Activated naive CD8-positive, alpha-beta T cell treated with anti-CD3 and anti-CD28 coated beads, Interleukin-2, amount 50 U/mL, for 16 hours (primary cell): ENCODE data around the gene RYK.

Experiments
- DNase-seq: peaks from one replicate; pipeline ENCODE4 v3.0.0-alpha.2; 2020; ENCODE audit warnings: low read depth, low spot score

RYK gene

DNA sequence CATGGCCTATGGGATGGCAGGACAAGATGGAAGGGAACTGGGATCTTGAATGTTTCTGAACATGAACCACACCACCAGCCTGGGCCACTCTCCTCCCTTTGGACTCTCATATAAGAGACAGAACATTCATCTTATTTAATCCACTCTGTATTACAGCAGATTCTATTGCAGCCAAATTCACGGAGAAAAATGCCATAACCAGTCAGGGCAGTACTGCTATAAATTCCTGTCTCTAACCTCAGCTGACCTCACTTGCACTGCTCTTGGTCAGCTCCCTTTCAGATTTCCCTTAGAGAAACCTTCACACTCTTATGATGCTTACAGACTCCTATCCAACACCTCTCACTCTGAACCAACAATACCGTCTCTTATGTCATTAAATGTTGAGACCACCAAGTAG is 101.4 kb downstream of the RYK start:
- DNase-seq = no peak

DNA sequence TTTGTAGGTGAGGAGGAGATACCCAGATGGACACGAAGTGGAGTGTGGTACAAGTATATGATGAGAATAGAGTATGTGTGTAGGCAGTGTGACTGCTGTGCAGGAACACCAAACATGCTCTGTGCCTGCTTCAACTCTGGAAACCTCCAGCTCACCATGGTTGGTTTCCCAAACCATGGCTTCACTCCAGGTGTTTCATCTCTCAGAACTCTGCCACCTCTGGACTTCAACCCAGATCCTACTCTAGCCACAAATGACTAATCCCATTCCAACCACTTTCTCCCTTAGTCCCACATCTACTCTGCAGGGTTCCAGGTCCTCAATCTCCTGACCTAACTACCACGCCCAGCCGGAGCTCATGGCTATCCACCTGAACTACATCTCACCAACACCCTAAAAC is 102.1 kb downstream of the RYK start:
- no peak for DNase-seq

DNA sequence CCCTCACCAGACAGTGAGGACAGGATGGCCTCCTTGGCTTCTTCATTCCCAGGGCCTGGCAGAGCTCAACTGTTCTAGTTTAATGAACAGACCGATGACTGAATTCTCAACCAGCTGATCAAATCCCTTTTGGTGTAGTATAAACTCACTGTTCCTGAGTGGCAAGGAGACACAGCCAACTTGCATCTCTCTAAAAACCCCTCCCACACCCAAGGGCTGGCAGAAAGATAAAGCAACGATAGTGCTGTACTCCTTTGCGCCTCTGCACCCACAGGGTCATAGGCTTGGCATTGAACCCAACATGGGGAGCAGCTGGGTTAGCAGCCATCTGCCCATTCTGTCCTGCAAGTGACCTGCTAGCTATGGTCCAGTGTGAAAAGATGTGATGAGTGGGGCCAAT is 103.2 kb downstream of the RYK start:
- no peak for DNase-seq

DNA sequence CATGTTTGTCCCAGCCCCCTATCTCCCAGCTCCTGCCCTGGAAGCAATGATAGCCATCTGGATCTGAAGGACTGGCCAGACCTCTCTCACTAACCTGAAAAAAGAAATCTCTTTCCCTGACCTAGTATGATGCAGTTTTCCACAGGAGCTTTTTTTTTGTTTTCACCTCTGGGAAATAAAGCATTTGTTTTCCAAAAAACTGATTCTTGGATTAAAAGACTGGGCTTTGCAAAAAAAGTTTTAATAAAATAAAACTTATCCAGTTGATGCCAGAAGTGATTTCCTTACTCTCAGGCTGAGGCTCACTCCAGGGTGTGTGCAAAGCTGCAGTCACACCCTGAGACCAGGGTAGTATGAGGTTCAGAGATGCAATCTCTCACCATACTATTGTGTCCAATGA is 104.0 kb downstream of the RYK start:
- no peak for DNase-seq

DNA sequence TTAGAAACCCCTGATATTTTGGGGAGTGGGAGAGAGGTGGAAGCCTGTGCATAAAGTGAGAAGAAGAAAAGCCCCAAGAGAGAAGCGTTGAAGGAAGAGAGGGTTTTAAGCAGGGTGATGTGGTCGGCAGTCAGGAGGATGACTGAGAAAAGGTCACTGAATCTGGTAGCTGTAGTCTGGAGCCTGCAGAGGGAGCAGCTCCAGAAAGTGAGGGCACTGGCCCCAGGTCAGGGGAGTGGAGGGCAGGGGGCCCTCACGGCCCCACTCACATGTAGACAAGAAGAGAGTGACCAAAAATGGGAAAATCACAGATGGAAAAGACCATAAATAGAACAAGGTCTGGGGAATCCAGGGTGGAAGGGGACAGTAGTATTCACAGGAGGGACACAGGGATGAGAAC is 105.5 kb downstream of the RYK start:
- DNase-seq = no peak

DNA sequence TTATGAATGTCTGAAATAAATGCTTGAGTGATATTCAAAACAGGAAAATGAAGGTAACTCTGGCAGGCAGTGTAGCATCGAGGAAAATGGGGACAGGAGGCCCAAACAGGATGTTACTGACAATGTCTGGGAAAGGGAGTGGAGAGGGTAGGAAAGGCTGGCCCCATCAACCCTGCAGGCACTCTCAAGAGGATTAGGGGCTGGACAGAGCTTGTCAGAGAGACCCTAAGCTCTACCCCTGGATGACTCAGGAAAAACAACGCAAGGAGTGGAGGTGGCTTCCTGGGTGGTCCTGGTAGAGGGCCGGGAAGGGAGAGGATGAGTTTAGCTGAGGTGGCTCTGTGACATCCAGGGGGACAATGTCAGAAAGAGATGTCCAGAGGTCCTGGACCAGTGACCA is 106.0 kb downstream of the RYK start:
- DNase-seq = no peak

DNA sequence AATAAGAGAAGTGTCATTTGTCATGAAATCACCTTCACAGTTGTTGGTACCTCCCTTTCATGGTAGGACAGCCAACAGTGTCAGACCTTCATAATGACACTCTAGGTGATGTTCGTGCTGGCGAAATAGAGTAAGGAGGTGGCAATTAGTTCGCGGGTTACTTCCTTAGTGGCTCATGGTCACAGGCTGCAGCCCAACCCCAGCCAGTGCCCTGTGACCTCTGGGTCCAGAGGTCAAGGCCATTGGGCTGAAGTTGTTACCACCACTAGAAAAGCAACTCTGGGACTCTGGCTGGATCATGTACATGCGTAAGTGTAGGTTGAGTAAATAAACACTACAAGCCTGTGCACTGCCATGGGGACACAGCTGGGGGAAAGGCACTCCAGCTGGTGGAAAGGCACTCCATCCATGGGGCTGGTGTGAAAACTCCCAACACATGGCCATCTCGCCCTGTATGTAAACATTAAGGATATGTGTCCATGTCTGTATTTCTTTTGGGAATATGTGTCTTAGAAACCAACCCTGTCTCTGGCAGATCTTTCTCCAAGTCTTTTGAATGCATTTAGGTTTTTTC is 106.7 kb downstream of the RYK start:
- no peak for DNase-seq

DNA sequence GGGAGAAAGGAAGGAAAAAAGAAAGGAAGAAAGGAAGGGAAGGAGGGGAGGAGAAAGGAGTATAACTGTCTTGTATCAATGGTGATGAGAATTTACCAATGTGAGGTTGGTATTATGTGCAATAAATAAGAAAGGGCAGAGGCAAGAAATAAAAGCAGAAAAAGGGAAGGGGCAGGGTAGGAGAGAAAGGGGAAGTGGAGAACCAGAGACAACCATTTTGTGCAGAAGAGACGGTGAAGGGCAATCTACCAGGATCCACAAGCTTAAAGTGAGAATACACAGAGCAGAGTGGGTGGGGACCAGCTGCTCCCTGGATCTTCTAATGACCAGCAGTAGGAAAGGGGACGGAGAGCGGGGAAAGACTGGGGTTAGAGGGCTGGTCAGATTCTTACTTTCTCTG is 114.1 kb downstream of the RYK start:
- DNase-seq = no peak

DNA sequence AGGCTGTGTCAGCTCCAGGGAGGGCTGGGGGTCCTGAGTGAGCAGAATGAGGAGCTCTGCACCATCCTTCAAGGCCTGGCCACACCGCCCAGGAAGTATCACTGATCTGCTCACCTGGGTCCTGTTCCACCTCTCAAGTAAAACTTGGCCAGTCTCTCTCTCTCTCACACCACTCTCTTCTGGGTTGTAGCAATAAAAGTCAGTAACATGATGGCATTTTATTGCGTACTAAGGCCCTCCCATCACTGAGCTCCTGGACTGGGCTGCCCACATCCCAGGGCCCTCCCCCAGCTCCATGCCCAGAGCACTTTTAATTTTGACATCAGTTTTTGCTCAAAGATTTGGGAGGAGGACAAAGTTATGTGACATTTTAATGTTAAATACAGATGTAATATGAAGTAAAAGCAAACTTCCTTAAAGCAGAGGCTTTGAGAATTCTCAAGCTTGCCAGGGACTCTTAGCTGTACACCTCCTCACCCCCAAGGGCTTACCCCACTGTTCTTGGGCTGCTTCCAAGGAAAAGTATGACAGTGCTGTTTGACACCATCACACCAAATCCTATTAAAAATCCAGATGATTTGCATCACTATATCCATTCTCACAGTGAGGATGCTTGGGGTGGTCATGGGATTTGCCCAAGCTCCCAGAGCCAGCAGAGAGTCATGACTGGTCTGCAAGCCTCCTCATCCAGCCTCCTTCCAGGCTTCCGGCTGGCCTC is 115.8 kb downstream of the RYK start:
- DNase-seq = no peak

DNA sequence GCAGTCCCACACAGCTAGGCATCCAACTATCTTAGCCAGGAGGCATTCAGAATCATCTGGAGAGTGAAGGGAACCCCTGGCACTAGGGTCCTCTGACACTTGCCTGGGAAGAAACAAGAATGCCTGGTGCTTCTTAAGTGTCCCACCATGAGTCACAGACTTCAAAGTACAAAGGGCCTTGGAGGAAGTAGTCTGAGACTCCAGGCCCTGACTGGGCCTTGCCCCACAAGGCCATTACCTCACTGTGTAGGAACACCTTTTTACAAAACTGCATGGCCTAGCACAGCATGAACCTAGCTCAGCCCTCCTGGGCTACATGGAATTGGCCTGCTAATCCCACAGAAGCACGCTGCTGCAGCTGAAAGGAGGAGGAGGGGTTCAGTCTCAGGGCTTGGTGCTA is 116.4 kb downstream of the RYK start:
- DNase-seq = no peak

DNA sequence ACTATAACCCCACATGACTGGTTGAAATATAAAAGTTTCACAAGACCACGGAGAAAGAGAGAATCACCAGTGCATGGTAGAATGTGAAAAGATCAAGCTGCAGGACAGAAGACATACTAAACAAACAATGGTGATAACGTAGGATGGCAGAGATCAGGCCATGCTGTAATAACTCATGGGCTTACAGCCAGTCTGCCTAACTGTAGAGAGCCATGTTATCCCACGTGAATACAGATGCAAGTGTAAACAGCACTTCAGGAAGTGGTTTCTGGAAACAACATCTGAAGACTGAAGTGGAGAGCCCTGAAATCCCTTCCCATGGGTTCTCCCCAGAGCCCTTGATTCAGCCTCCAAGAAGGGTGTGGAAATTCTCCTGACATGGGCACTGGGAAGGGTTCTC is 117.7 kb downstream of the RYK start:
- DNase-seq = no peak

DNA sequence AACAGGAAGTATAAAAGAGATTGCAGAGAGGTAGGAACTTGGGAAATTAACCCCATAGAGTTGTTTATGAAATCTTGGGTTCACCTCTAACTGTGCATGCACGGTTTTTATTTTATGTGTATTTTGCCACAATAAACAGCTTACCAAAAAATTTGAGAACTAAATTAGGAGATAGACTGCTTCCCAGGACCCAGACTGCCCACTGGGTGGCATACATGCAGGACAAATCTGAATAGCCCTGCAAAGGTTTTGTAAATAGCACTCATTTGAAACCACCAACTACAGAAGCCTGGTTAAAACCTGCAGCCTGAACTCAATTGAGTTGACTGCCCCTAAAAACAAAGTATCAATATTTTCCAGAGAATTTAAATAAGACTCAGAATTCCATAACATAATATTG is 124.5 kb downstream of the RYK start:
- no peak for DNase-seq

DNA sequence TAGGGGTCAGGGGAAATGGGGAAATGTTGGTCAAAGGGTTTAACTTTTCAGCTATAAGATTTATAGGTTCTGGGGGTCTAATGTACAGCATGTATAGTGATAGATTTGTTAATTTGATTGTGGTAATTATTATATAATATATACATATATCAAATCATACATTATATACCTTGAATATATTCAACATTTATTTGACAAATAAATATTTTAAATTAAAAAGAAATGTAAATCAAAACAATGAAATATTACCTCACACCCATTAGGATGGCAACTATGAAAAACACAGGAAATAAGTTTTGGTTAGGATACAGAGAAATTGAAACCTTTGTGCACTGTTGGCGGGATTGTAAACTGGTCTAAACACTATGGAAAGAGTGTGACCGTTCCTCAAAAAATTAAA is 135.9 kb downstream of the RYK start:
- DNase-seq = no peak

DNA sequence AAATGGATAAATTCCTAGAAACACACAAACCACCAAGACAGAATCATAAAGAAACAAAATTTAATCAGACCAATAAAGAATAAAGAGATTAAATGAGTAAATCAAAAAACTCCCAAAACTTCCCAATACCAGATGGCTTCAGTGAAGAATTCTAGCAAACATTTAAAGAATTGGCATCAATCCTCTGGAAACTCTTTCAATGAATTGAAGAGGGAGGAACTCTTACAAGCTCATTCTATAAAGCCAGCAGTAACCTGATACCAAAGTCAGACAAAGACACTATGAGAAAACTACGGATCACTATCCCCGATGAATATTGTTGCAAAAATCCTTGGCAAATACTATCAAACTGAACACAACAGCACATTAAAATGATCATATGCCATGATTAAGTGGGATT is 139.0 kb downstream of the RYK start:
- DNase-seq = no peak

DNA sequence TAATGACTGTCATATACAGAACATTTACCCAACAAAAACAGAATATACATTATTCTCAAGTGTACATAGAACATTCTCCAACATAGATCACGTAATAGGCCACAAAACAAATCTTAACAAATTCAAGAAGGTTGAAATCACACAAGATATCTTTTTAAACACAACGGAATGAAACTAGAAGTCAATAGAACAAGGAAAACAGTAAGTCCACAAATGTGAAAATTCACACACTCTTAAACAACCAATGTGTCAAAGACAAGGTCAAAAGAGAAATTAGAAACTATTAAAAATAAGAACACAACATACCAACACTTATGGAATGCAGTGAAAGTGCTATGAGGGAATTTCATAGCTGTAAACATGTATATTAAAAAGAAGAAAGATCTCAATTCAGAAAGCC is 139.7 kb downstream of the RYK start:
- DNase-seq = no peak
